ENCODE measurements around the gene MTMR3.

The MTMR3 gene

GRCh38 chr22:30045494-30045887 lies 162.5 kb downstream of the MTMR3 start:
- Histone ChIP-seq H3K27ac (ENCODE audit: low read depth, low read length) (no peak overlapping the region), H3K9me3 (ENCODE audit: control insufficient read depth, insufficient read depth, low read length) (no peaks in the 10 kb centered on the region), H3K4me3 (ENCODE audit: low read length) (no peak overlapping the region), H3K27me3 (ENCODE audit: control insufficient read depth, low read length) (peaks cover 3% of the 10 kb centered on the region; the same call in 1 of the 2 replicates), H4K20me1 (ENCODE audit: control insufficient read depth, insufficient read depth, low read depth, low read length) (no peaks in the 10 kb centered on the region), H3F3A (ENCODE audit: control insufficient read depth, insufficient read depth) (no peaks in the 10 kb centered on the region), H3K36me3 (ENCODE audit: control insufficient read depth, low read length) (no peaks in the 10 kb centered on the region), H3K9me2 (replicated peaks; ENCODE audit: control insufficient read depth, low read length) (no peaks in the 10 kb centered on the region), H3K4me2 (ENCODE audit: low read length) (no peak overlapping the region), H3K79me2 (ENCODE audit: control insufficient read depth, low read length) (no peaks in the 10 kb centered on the region), H3K4me1 (ENCODE audit: control insufficient read depth, low read length) (no peaks in the 10 kb centered on the region)
- TF ChIP-seq EZH2phosphoT487 (IDR thresholded peaks at IDR 0.05; ENCODE audit: borderline replicate concordance, low read length) (no peak), CTCF (IDR thresholded peaks at IDR 0.05; ENCODE audit: low read depth, low read length, poor library complexity, severe bottlenecking) (no peak)

- Histone ChIP-seq H3K79me2 (ENCODE audit: control insufficient read depth, low read length) (no peaks in the 10 kb centered on the region), H3K27me3 (ENCODE audit: control insufficient read depth, low read length) (peaks cover 3% of the 10 kb centered on the region; the same call in 1 of the 2 replicates), H3K27ac (ENCODE audit: low read depth, low read length) (no peak overlapping the region), H4K20me1 (ENCODE audit: control insufficient read depth, insufficient read depth, low read depth, low read length) (no peaks in the 10 kb centered on the region), H3K4me2 (ENCODE audit: low read length) (no peak overlapping the region), H3K4me3 (ENCODE audit: low read length) (no peak overlapping the region), H3K9me3 (ENCODE audit: control insufficient read depth, insufficient read depth, low read length) (no peaks in the 10 kb centered on the region), H3K36me3 (ENCODE audit: control insufficient read depth, low read length) (no peaks in the 10 kb centered on the region), H3K4me1 (ENCODE audit: control insufficient read depth, low read length) (no peaks in the 10 kb centered on the region), H3K9me2 (replicated peaks; ENCODE audit: control insufficient read depth, low read length) (no peaks in the 10 kb centered on the region), H3F3A (ENCODE audit: control insufficient read depth, insufficient read depth) (no peaks in the 10 kb centered on the region)
- TF ChIP-seq CTCF (IDR thresholded peaks at IDR 0.05; ENCODE audit: low read depth, low read length, poor library complexity, severe bottlenecking) (no peak), EZH2phosphoT487 (IDR thresholded peaks at IDR 0.05; ENCODE audit: borderline replicate concordance, low read length) (no peak)
Measured at GRCh38 chr22:30045901-30046715, 163.1 kb downstream of the MTMR3 start.

- Histone ChIP-seq H3K9me2 (replicated peaks; ENCODE audit: control insufficient read depth, low read length) (no peaks in the 10 kb centered on the region), H3K4me1 (ENCODE audit: control insufficient read depth, low read length) (no peaks in the 10 kb centered on the region), H4K20me1 (ENCODE audit: control insufficient read depth, insufficient read depth, low read depth, low read length) (no peaks in the 10 kb centered on the region), H3K9me3 (ENCODE audit: control insufficient read depth, insufficient read depth, low read length) (no peaks in the 10 kb centered on the region), H3K79me2 (ENCODE audit: control insufficient read depth, low read length) (no peaks in the 10 kb centered on the region), H3K4me2 (ENCODE audit: low read length) (no peak overlapping the region), H3K27ac (ENCODE audit: low read depth, low read length) (no peak overlapping the region), H3F3A (ENCODE audit: control insufficient read depth, insufficient read depth) (no peaks in the 10 kb centered on the region), H3K4me3 (ENCODE audit: low read length) (no peak overlapping the region), H3K36me3 (ENCODE audit: control insufficient read depth, low read length) (no peaks in the 10 kb centered on the region), H3K27me3 (ENCODE audit: control insufficient read depth, low read length) (peaks cover 3% of the 10 kb centered on the region; the same call in 1 of the 2 replicates)
- TF ChIP-seq EZH2phosphoT487 (IDR thresholded peaks at IDR 0.05; ENCODE audit: borderline replicate concordance, low read length) (no peak), CTCF (IDR thresholded peaks at IDR 0.05; ENCODE audit: low read depth, low read length, poor library complexity, severe bottlenecking) (no peak)
Measured at GRCh38 chr22:30046716-30047363, 163.9 kb downstream of the MTMR3 start.

Measured in DOHH2 (cell line).